Trophoblast cell (in vitro differentiated cells and primary cell): Measurements from ENCODE around the gene ZNF14.

Experiments
- DNase-seq, 2 donors: peaks; one replicate each; pipeline ENCODE4 v3.0.0-alpha.2; 2016
- H2AFZ ChIP-seq: 2 replicates; pipeline ENCODE4 v1.6.1; 2013; ENCODE audit warnings: low read length, moderate library complexity, mild to moderate bottlenecking; ENCODE audit not compliant: insufficient read depth, poor library complexity
- H2AK5ac ChIP-seq: 2 replicates; pipeline ENCODE4 v1.6.1; 2013; ENCODE audit warnings: mild to moderate bottlenecking, low read length
- H2BK120ac ChIP-seq: 2 replicates; pipeline ENCODE4 v1.6.1; 2013; ENCODE audit warnings: low read length, mild to moderate bottlenecking, moderate library complexity; ENCODE audit not compliant: insufficient read depth, poor library complexity
- H2BK12ac ChIP-seq: 2 replicates; pipeline ENCODE4 v1.6.1; 2013; ENCODE audit warnings: mild to moderate bottlenecking, low read length, moderate library complexity
- H2BK5ac ChIP-seq: 2 replicates; pipeline ENCODE4 v1.6.1; 2013; ENCODE audit warnings: low read length, low read depth, moderate library complexity, mild to moderate bottlenecking; ENCODE audit not compliant: poor library complexity
- H3K14ac ChIP-seq: 2 replicates; pipeline ENCODE4 v1.6.1; 2013; ENCODE audit warnings: mild to moderate bottlenecking, low read length
- H3K18ac ChIP-seq: 2 replicates; pipeline ENCODE4 v1.6.1; 2013; ENCODE audit warnings: mild to moderate bottlenecking, low read length
- H3K23ac ChIP-seq: 2 replicates; pipeline ENCODE4 v1.6.1; 2013; ENCODE audit warnings: low read length
- H3K27ac ChIP-seq: 2 replicates; pipeline ENCODE4 v1.5.1; 2013; ENCODE audit warnings: low read depth, mild to moderate bottlenecking, inconsistent platforms, low read length, moderate library complexity
- H3K27me3 ChIP-seq: 2 replicates; pipeline ENCODE4 v1.6.1; 2013; ENCODE audit warnings: inconsistent platforms, mild to moderate bottlenecking, low read length, moderate library complexity; ENCODE audit not compliant: insufficient read depth
- H3K36me3 ChIP-seq, 2 experiments: 1 replicate in 1 of 2; 2 replicates in 1 of 2; pipeline ENCODE4 v1.6.1; 2013; ENCODE audit warnings: low read length in 2 of 2, mild to moderate bottlenecking in 2 of 2, moderate library complexity in 1 of 2; ENCODE audit not compliant: insufficient read depth in 2 of 2, control insufficient read depth in 1 of 2
- H3K4ac ChIP-seq: 2 replicates; pipeline ENCODE4 v1.6.1; 2013; ENCODE audit warnings: low read depth, mild to moderate bottlenecking, low read length, moderate library complexity
- H3K4me1 ChIP-seq, 2 experiments: 1 replicate in 1 of 2; 2 replicates in 1 of 2; pipeline ENCODE4 v1.6.1; 2013; ENCODE audit warnings: low read length in 2 of 2, mild to moderate bottlenecking in 2 of 2, moderate library complexity in 1 of 2; ENCODE audit not compliant: insufficient read depth in 2 of 2, control insufficient read depth in 1 of 2
- H3K4me2 ChIP-seq: 2 replicates; pipeline ENCODE4 v1.6.1; 2013; ENCODE audit warnings: inconsistent platforms, mild to moderate bottlenecking, low read length, moderate library complexity
- H3K4me3 ChIP-seq: 2 replicates; pipeline ENCODE4 v1.5.1; 2013; ENCODE audit warnings: mild to moderate bottlenecking, low read depth, low read length, inconsistent platforms
- H3K79me1 ChIP-seq: one replicate; pipeline ENCODE4 v1.6.1; 2013; ENCODE audit warnings: low read length
- H3K79me2 ChIP-seq: 2 replicates; pipeline ENCODE4 v1.6.1; 2013; ENCODE audit warnings: low read length, mild to moderate bottlenecking; ENCODE audit not compliant: control insufficient read depth, insufficient read depth, poor library complexity
- H3K9ac ChIP-seq: 2 replicates; pipeline ENCODE4 v1.6.1; 2013; ENCODE audit warnings: mild to moderate bottlenecking, low read length
- H3K9me3 ChIP-seq: 2 replicates; pipeline ENCODE4 v1.6.1; 2013; ENCODE audit warnings: low read depth, mild to moderate bottlenecking, control low read depth, inconsistent platforms, low read length; ENCODE audit not compliant: insufficient read depth
- H4K12ac ChIP-seq: 2 replicates; pipeline ENCODE4 v1.6.1; 2013; ENCODE audit warnings: low read depth, mild to moderate bottlenecking, low read length, moderate library complexity
- H4K8ac ChIP-seq: 2 replicates; pipeline ENCODE4 v1.6.1; 2013; ENCODE audit warnings: low read depth, mild to moderate bottlenecking, low read length, moderate library complexity
- H4K91ac ChIP-seq: one replicate; pipeline ENCODE4 v1.6.1; 2013; ENCODE audit warnings: low read depth, mild to moderate bottlenecking, low read length, moderate library complexity
- WGBS: extraction: QIAGEN DNeasy Blood & Tissue Kit; methylation state at CpG from one replicate; pipeline ENCODE4 v1.1.7; 2013; ENCODE audit warnings: missing lambda C conversion rate; ENCODE audit not compliant: insufficient read length, insufficient coverage; ENCODE audit errors: extremely low coverage; 5-methylcytosine and 5-hydroxymethylcytosine counted together

The ZNF14 gene

GRCh38 chr19:19750842-19751790, 18.2 kb upstream of the ZNF14 start:
- Histone ChIP-seq H4K8ac (no peak overlapping the region), H2BK120ac (no peak overlapping the region), H3K4ac (no peak overlapping the region), H3K23ac (no peak overlapping the region), H3K14ac (no peak overlapping the region), H3K27ac (no peak overlapping the region), H3K79me1 (no peaks in the 10 kb centered on the region), H2AFZ (no peak overlapping the region), H3K9ac (no peak overlapping the region), H3K9me3 (peaks cover 58% of the 10 kb centered on the region), H2BK5ac (no peak overlapping the region), H2AK5ac (no peak overlapping the region), H3K27me3 (no peaks in the 10 kb centered on the region), H2BK12ac (no peak overlapping the region), H3K18ac (no peak overlapping the region), H3K4me1 (no peaks in the 10 kb centered on the region), H3K36me3 (no peaks in the 10 kb centered on the region), H3K4me2 (no peak overlapping the region), H4K12ac (no peak overlapping the region), H3K79me2 (no peaks in the 10 kb centered on the region), H4K91ac (no peak overlapping the region), H3K4me3 (peak overlapping the region; percentile 33)
- DNase-seq: no peak
- WGBS: no CpG with 5 or more reads among the region's 40 CpGs

DNA sequence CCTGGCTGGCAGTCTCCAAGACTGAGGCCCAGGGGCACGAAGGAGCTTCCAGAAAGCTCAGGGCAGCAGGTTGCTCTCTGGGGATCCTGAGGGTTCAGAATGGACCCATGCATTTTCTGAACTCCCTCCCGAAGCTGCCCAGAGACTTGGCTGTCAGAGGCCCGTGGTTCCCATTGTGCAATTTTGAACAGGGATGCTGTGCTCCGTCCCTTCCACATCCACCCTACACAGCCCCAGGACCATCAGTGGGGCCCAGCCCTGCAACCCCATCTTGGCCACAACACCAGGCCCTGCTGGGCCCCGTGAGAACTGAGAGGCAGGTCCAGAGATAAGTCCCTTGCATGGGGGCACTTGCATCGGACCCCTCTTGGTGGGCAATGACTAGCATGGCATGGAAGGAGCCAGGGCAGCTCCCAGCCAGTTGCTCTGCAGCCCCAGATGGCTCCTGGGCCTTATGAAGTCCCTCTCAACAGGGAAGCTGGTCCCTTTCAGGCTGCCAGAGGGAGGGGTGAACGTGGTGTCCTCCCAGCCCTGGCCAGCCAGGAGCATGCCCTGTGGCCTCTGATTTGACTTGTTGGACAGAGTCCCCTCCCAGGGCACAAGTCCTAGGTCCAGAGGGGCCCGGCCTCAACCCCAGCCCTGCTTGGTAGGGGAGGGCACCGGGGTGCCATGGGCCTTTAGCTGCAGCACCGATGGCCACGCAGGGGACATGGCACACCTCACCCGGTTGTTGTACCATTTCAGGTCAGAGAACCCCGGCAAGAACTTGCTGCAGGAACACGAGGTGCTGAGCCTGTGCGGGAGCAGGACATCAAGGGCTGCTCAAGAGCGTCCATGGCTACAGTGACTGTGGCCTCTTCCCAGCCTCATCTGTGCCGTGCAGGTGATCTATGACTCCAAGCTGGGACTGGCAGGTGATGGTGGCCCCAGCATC, 17.3 kb upstream of the ZNF14 start:
- Histone ChIP-seq H2BK12ac (no peak overlapping the region), H3K4me3 (no peak overlapping the region), H3K23ac (no peak overlapping the region), H4K12ac (no peak overlapping the region), H3K36me3 (no peaks in the 10 kb centered on the region), H3K79me2 (no peaks in the 10 kb centered on the region), H2AK5ac (no peak overlapping the region), H3K9me3 (peaks cover 64% of the 10 kb centered on the region), H3K27ac (no peak overlapping the region), H3K4me2 (no peak overlapping the region), H2AFZ (no peak overlapping the region), H4K8ac (no peak overlapping the region), H3K27me3 (no peaks in the 10 kb centered on the region), H4K91ac (no peak overlapping the region), H3K9ac (no peak overlapping the region), H3K18ac (no peak overlapping the region), H3K14ac (no peak overlapping the region), H3K79me1 (no peaks in the 10 kb centered on the region), H3K4me1 (no peaks in the 10 kb centered on the region), H3K4ac (no peak overlapping the region), H2BK5ac (no peak overlapping the region), H2BK120ac (no peak overlapping the region)
- WGBS: no CpG with 5 or more reads among the region's 17 CpGs
- no peak for DNase-seq

- H4K91ac ChIP-seq: no peak overlapping the region
- H4K12ac ChIP-seq: no peak overlapping the region
- H3K79me1 ChIP-seq: no peaks in the 10 kb centered on the region
- H3K79me2 ChIP-seq: no peaks in the 10 kb centered on the region
- H3K9ac ChIP-seq: no peak overlapping the region
- no peak overlapping the region for H3K4me3 ChIP-seq
- H3K14ac ChIP-seq: no peak overlapping the region
- no peak overlapping the region for H3K18ac ChIP-seq
- no peaks in the 10 kb centered on the region for H3K4me1 ChIP-seq
- no peak overlapping the region for H4K8ac ChIP-seq
- DNase-seq: no peak
- no peak overlapping the region for H2BK5ac ChIP-seq
- no peak overlapping the region for H3K27ac ChIP-seq
- no peak overlapping the region for H2BK12ac ChIP-seq
- H3K27me3 ChIP-seq: no peaks in the 10 kb centered on the region
- no peak overlapping the region for H3K4ac ChIP-seq
- no peaks in the 10 kb centered on the region for H3K36me3 ChIP-seq
- H3K9me3 ChIP-seq: peaks cover 67% of the 10 kb centered on the region
- H2AFZ ChIP-seq: no peak overlapping the region
- H2AK5ac ChIP-seq: no peak overlapping the region
- H2BK120ac ChIP-seq: no peak overlapping the region
- H3K4me2 ChIP-seq: no peak overlapping the region
- WGBS: no CpG with 5 or more reads among the region's 13 CpGs
- no peak overlapping the region for H3K23ac ChIP-seq
These were observed 16.4 kb upstream of the ZNF14 start for GRCh38 chr19:19749117-19749907.
